ENCODE results near the gene FTO. TPM values are rescaled to one million over a fixed set of nuclear protein-coding genes. Genes with fewer than 3 reads are reported as not detected.

The FTO gene
- total and polyA plus RNA-seq, 2 of the 13 experiments (the other 11 are each of a cell fraction or from before 2014, with no cell fraction given), result 41.6 to 55.8 TPM

- TF ChIP-seq ZNF569 (CRISPR knock-in tag; IDR thresholded peaks at IDR 0.05; ENCODE audit: borderline replicate concordance) (no peak), ZSCAN31 (CRISPR knock-in tag; IDR thresholded peaks at IDR 0.05; ENCODE audit: low read depth) (no peak), ZNF205 (CRISPR knock-in tag; IDR thresholded peaks at IDR 0.05) (no peak), SP2 (CRISPR knock-in tag; IDR thresholded peaks at IDR 0.05) (no peak), ZNF775 (CRISPR knock-in tag; IDR thresholded peaks at IDR 0.05; ENCODE audit: borderline replicate concordance) (no peak), SMAD9 (CRISPR knock-in tag; IDR thresholded peaks at IDR 0.05) (no peak), ZFP36 (IDR thresholded peaks at IDR 0.05; ENCODE audit: borderline replicate concordance, low read depth, low read length, partially characterized antibody) (no peak), AHR (CRISPR knock-in tag; IDR thresholded peaks at IDR 0.05) (no peak), NFE2L1 (CRISPR knock-in tag; IDR thresholded peaks at IDR 0.05; ENCODE audit: borderline replicate concordance) (no peak), ZBTB8A (CRISPR knock-in tag; IDR thresholded peaks at IDR 0.05; ENCODE audit: borderline replicate concordance, low read depth) (no peak), ZSCAN5A (CRISPR knock-in tag; IDR thresholded peaks at IDR 0.05; ENCODE audit: borderline replicate concordance) (no peak), NR2C2 (CRISPR knock-in tag; IDR thresholded peaks at IDR 0.05; ENCODE audit: borderline replicate concordance) (peak; percentile 19), ZNF547 (CRISPR knock-in tag; IDR thresholded peaks at IDR 0.05) (no peak), NAIF1 (CRISPR knock-in tag; IDR thresholded peaks at IDR 0.05; ENCODE audit: borderline replicate concordance) (peak; percentile 19; the same call in 1 of the 2 replicates), ZBTB7B (CRISPR knock-in tag; IDR thresholded peaks at IDR 0.05) (no peak), ZNF567 (CRISPR knock-in tag; IDR thresholded peaks at IDR 0.05; ENCODE audit: borderline replicate concordance) (no peak), ZNF891 (CRISPR knock-in tag; IDR thresholded peaks at IDR 0.05) (no peak), SNAI1 (CRISPR knock-in tag; IDR thresholded peaks at IDR 0.05; ENCODE audit: borderline replicate concordance) (no peak), BCL6 (CRISPR knock-in tag; IDR thresholded peaks at IDR 0.05) (peak; percentile 36; the same call in 1 of the 2 replicates)
- TF ChIP-seq, protein P1, sequence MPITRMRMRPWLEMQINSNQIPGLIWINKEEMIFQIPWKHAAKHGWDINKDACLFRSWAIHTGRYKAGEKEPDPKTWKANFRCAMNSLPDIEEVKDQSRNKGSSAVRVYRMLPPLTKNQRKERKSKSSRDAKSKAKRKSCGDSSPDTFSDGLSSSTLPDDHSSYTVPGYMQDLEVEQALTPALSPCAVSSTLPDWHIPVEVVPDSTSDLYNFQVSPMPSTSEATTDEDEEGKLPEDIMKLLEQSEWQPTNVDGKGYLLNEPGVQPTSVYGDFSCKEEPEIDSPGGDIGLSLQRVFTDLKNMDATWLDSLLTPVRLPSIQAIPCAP (CRISPR knock-in tag; IDR thresholded peaks at IDR 0.05; ENCODE audit: low read depth), result no peak
Observed at GRCh38 chr16:54171626-54172537, 467.9 kb downstream of the FTO start (continued).
